ENCODE results near the gene WDR93.

The WDR93 gene

DNA sequence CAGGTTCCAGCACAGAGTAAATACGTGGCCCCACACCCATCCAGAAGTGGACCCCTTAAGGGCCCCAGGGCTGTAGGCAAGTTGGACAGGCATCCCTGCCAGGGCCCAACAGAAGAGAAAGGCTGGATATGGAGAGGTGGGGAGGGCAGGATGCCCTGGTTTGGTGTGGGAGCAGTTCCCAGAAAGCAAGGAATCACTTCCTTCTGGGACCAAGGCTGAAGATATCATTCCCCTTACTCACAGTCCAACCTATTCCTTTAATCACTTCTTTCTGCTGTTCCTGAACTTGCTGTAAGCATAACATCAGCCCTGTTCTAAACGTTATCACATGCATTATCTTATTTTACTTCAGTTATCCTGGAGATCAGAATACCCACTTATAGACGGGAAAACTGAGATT is 79.4 kb downstream of the WDR93 start:
- no peaks in the 10 kb centered on the region for H3K79me2 ChIP-seq
- no peak overlapping the region for H3K9ac ChIP-seq
- no peaks in the 10 kb centered on the region for H3K27me3 ChIP-seq (ENCODE audit: control insufficient read depth, insufficient read depth, low read length)
- no peak overlapping the region for H2AFZ ChIP-seq
- TF ChIP-seq, protein P1, sequence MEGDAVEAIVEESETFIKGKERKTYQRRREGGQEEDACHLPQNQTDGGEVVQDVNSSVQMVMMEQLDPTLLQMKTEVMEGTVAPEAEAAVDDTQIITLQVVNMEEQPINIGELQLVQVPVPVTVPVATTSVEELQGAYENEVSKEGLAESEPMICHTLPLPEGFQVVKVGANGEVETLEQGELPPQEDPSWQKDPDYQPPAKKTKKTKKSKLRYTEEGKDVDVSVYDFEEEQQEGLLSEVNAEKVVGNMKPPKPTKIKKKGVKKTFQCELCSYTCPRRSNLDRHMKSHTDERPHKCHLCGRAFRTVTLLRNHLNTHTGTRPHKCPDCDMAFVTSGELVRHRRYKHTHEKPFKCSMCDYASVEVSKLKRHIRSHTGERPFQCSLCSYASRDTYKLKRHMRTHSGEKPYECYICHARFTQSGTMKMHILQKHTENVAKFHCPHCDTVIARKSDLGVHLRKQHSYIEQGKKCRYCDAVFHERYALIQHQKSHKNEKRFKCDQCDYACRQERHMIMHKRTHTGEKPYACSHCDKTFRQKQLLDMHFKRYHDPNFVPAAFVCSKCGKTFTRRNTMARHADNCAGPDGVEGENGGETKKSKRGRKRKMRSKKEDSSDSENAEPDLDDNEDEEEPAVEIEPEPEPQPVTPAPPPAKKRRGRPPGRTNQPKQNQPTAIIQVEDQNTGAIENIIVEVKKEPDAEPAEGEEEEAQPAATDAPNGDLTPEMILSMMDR (IDR thresholded peaks at IDR 0.05), result no peak
- H3K4me2 ChIP-seq (ENCODE audit: low read length), result no peak overlapping the region
- H3K4me3 ChIP-seq (ENCODE audit: low read depth, low read length), result no peak overlapping the region
- H3K27ac ChIP-seq, result no peak overlapping the region
- no peaks in the 10 kb centered on the region for H3K9me3 ChIP-seq (ENCODE audit: control insufficient read depth, low read length)
- no peaks in the 10 kb centered on the region for H3K4me1 ChIP-seq
- H3K36me3 ChIP-seq (ENCODE audit: control insufficient read depth, insufficient read depth, low read length), result no peaks in the 10 kb centered on the region

DNA sequence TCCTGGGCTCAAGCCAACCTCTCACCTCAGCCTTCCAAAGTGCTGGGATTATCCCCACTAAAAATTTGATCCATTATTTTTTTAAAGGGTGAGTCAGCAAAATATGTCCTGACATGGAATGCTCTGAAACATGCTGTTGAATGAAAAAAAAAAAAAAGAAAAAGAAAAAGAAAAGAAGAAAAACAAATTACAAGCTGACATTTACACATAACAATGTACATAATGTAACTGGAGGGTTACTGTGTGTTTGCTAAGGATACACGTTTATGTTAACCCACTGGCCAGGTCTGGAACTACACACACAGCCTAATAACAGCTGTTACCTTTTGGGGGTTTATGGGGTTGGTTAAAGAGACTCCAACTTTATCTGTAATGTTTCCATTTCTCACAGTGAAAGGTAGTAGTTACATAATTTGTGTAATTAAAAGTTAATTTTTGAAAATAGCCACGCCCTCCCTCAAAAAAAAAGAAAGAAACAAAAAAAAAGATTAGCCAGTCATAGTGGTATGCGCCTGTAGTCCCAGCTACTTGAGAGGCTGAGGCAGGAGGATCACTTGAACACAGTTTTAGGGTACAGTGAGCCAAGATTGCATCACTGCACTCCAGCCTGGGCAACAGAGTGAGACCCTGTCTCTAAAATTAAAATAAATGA is 82.4 kb downstream of the WDR93 start:
- Histone ChIP-seq H3K79me2 (no peaks in the 10 kb centered on the region), H3K9me3 (ENCODE audit: control insufficient read depth, low read length) (no peaks in the 10 kb centered on the region), H3K27ac (no peak overlapping the region), H3K4me1 (no peaks in the 10 kb centered on the region), H3K4me2 (ENCODE audit: low read length) (no peak overlapping the region), H3K36me3 (ENCODE audit: control insufficient read depth, insufficient read depth, low read length) (no peaks in the 10 kb centered on the region), H3K9ac (no peak overlapping the region), H2AFZ (no peak overlapping the region), H3K4me3 (ENCODE audit: low read depth, low read length) (no peak overlapping the region), H3K27me3 (ENCODE audit: control insufficient read depth, insufficient read depth, low read length) (no peaks in the 10 kb centered on the region)
- TF ChIP-seq, protein P1 (IDR thresholded peaks at IDR 0.05), result no peak

DNA sequence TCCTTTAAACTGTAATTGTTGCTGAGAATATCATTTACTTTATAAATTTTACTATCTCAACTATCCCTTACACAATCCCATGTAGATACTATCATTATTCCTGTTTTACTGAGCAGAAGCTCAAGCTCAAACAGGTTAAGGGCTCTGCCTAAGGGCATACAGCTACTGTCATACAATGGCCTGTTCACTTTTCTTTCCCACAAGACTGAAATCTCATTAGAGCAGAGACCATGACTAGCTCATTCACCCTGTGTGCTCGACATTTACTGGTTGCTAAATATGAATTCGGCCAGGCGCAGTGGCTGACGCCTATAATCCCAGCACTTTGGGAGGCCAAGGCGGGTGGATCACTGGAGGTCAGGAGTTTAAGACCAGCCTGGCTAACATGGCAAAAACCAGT is 83.9 kb downstream of the WDR93 start:
- TF ChIP-seq, protein P1 (IDR thresholded peaks at IDR 0.05), result no peak
- H3K27ac ChIP-seq, result no peak overlapping the region
- H2AFZ ChIP-seq, result no peak overlapping the region
- no peaks in the 10 kb centered on the region for H3K9me3 ChIP-seq (ENCODE audit: control insufficient read depth, low read length)
- H3K4me3 ChIP-seq (ENCODE audit: low read depth, low read length), result no peak overlapping the region
- H3K4me2 ChIP-seq (ENCODE audit: low read length), result no peak overlapping the region
- no peaks in the 10 kb centered on the region for H3K36me3 ChIP-seq (ENCODE audit: control insufficient read depth, insufficient read depth, low read length)
- H3K27me3 ChIP-seq (ENCODE audit: control insufficient read depth, insufficient read depth, low read length), result no peaks in the 10 kb centered on the region
- no peaks in the 10 kb centered on the region for H3K79me2 ChIP-seq
- no peaks in the 10 kb centered on the region for H3K4me1 ChIP-seq
- no peak overlapping the region for H3K9ac ChIP-seq

DNA sequence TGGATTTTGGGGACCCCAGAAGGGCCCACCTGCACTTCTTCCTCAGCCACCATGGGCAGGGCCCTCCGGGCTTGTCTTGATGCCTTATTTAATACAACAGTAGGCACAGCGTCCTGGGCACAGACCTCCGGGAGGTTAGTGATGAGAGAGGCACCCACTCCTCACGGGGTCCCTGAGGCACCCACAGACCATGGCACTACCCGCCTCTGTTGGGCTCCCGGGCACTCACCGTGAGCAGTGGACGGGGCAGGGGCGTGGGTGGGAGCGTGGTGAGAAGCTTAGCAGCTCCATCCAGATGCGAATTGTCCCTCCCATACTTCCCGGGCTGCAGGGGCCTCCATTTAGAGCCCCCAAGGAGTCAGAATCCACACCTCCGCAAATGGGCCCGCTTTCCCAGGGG is 85.2 kb downstream of the WDR93 start:
- H3K79me2 ChIP-seq, result no peaks in the 10 kb centered on the region
- H3K4me1 ChIP-seq, result no peaks in the 10 kb centered on the region
- TF ChIP-seq, protein P1 (IDR thresholded peaks at IDR 0.05), result no peak
- no peak overlapping the region for H3K27ac ChIP-seq
- no peak overlapping the region for H3K4me3 ChIP-seq (ENCODE audit: low read depth, low read length)
- H3K4me2 ChIP-seq (ENCODE audit: low read length), result no peak overlapping the region
- H3K36me3 ChIP-seq (ENCODE audit: control insufficient read depth, insufficient read depth, low read length), result no peaks in the 10 kb centered on the region
- H3K9me3 ChIP-seq (ENCODE audit: control insufficient read depth, low read length), result no peaks in the 10 kb centered on the region
- no peaks in the 10 kb centered on the region for H3K27me3 ChIP-seq (ENCODE audit: control insufficient read depth, insufficient read depth, low read length)
- H2AFZ ChIP-seq, result peak overlapping the region; percentile 80
- H3K9ac ChIP-seq, result no peak overlapping the region

All from parathyroid adenoma (tissue), 2 donors.